T-helper 2 cell treated with Interferon-gamma antibody and Interleukin-4, amounts not matched to agents 5 μg/mL and 100 μg/mL, for 36 hours (primary cell): ENCODE results near the gene KIAA1549.

Source experiments
- DNase-seq: peaks from one replicate; pipeline ENCODE4 v3.0.0; 2021; ENCODE audit warnings: low spot score
- H3K27ac Mint-ChIP-seq: one replicate; pipeline ENCODE4 v1.8.0; 2021; ENCODE audit warnings: mild to moderate bottlenecking, mixed read lengths
- H3K27me3 Mint-ChIP-seq: one replicate; pipeline ENCODE4 v1.8.0; 2021; ENCODE audit warnings: low read depth, mixed read lengths
- H3K36me3 Mint-ChIP-seq: one replicate; pipeline ENCODE4 v1.8.0; 2021; ENCODE audit warnings: low read depth, mixed read lengths
- H3K4me1 Mint-ChIP-seq: one replicate; pipeline ENCODE4 v1.8.0; 2021; ENCODE audit warnings: low read depth, mixed read lengths
- H3K4me3 Mint-ChIP-seq: one replicate; pipeline ENCODE4 v1.8.0; 2022; ENCODE audit warnings: mild to moderate bottlenecking, moderate library complexity, mixed read lengths
- H3K9me3 Mint-ChIP-seq: one replicate; pipeline ENCODE4 v1.8.0; 2021; ENCODE audit warnings: mixed read lengths

KIAA1549 gene

GRCh38 chr7:138885383-138886147, 95.6 kb downstream of the KIAA1549 start:
- Mint-ChIP-seq H3K27ac (no peak overlapping the region), H3K9me3 (no peaks in the 10 kb centered on the region)

GRCh38 chr7:138882249-138882648, 98.9 kb downstream of the KIAA1549 start:
- no peak for DNase-seq
- peaks cover 2% of the 10 kb centered on the region for H3K36me3 Mint-ChIP-seq
- H3K9me3 Mint-ChIP-seq: no peaks in the 10 kb centered on the region
- no peaks in the 10 kb centered on the region for H3K27me3 Mint-ChIP-seq
- peaks cover 19% of the 10 kb centered on the region for H3K4me1 Mint-ChIP-seq
- H3K27ac Mint-ChIP-seq: peak overlapping the region; percentile 27
- H3K4me3 Mint-ChIP-seq: peak overlapping the region; percentile 16

More at GRCh38 chr7:138885383-138886147, 95.6 kb downstream of the KIAA1549 start:
- H3K27me3 Mint-ChIP-seq: peaks cover 3% of the 10 kb centered on the region
- H3K4me3 Mint-ChIP-seq: no peak overlapping the region
- H3K36me3 Mint-ChIP-seq: peaks cover 2% of the 10 kb centered on the region
- no peak for DNase-seq
- peaks cover 24% of the 10 kb centered on the region for H3K4me1 Mint-ChIP-seq

GRCh38 chr7:138881579-138882188, 99.5 kb downstream of the KIAA1549 start:
- H3K4me3 Mint-ChIP-seq: peak overlapping the region; percentile 16
- peaks cover 21% of the 10 kb centered on the region for H3K4me1 Mint-ChIP-seq
- no peak for DNase-seq
- no peak overlapping the region for H3K27ac Mint-ChIP-seq
- H3K27me3 Mint-ChIP-seq: no peaks in the 10 kb centered on the region
- no peaks in the 10 kb centered on the region for H3K9me3 Mint-ChIP-seq
- H3K36me3 Mint-ChIP-seq: peaks cover 2% of the 10 kb centered on the region

GRCh38 chr7:138880881-138881578, 100.2 kb downstream of the KIAA1549 start:
- peaks cover 24% of the 10 kb centered on the region for H3K4me1 Mint-ChIP-seq
- no peak for DNase-seq
- no peak overlapping the region for H3K4me3 Mint-ChIP-seq
- no peaks in the 10 kb centered on the region for H3K9me3 Mint-ChIP-seq
- peaks cover 2% of the 10 kb centered on the region for H3K36me3 Mint-ChIP-seq
- H3K27ac Mint-ChIP-seq: no peak overlapping the region
- H3K27me3 Mint-ChIP-seq: no peaks in the 10 kb centered on the region

GRCh38 chr7:138879356-138879755, 101.8 kb downstream of the KIAA1549 start:
- no peak for DNase-seq
- H3K36me3 Mint-ChIP-seq: peaks cover 2% of the 10 kb centered on the region
- peaks cover 32% of the 10 kb centered on the region for H3K4me1 Mint-ChIP-seq
- H3K27ac Mint-ChIP-seq: no peak overlapping the region
- no peaks in the 10 kb centered on the region for H3K9me3 Mint-ChIP-seq
- H3K4me3 Mint-ChIP-seq: no peak overlapping the region
- H3K27me3 Mint-ChIP-seq: no peaks in the 10 kb centered on the region

- Mint-ChIP-seq H3K27ac (no peak overlapping the region), H3K4me1 (peaks cover 34% of the 10 kb centered on the region), H3K4me3 (no peak overlapping the region), H3K27me3 (no peaks in the 10 kb centered on the region), H3K9me3 (no peaks in the 10 kb centered on the region), H3K36me3 (peaks cover 2% of the 10 kb centered on the region)
- no peak for DNase-seq
These were observed 102.3 kb downstream of the KIAA1549 start for GRCh38 chr7:138878856-138879255.

GRCh38 chr7:138878051-138878450, 103.1 kb downstream of the KIAA1549 start:
- no peak overlapping the region for H3K27ac Mint-ChIP-seq
- H3K27me3 Mint-ChIP-seq: no peaks in the 10 kb centered on the region
- H3K4me3 Mint-ChIP-seq: no peak overlapping the region
- H3K9me3 Mint-ChIP-seq: no peaks in the 10 kb centered on the region
- peaks cover 2% of the 10 kb centered on the region for H3K36me3 Mint-ChIP-seq
- no peak for DNase-seq
- H3K4me1 Mint-ChIP-seq: peaks cover 34% of the 10 kb centered on the region

GRCh38 chr7:138876326-138876725, 104.9 kb downstream of the KIAA1549 start:
- no peak for DNase-seq
- peaks cover 21% of the 10 kb centered on the region for H3K4me1 Mint-ChIP-seq
- H3K9me3 Mint-ChIP-seq: no peaks in the 10 kb centered on the region
- peak overlapping the region; percentile 32 for H3K4me3 Mint-ChIP-seq
- no peaks in the 10 kb centered on the region for H3K36me3 Mint-ChIP-seq
- peak overlapping the region; percentile 78 for H3K27ac Mint-ChIP-seq
- H3K27me3 Mint-ChIP-seq: peaks cover 3% of the 10 kb centered on the region

- Mint-ChIP-seq H3K9me3 (no peaks in the 10 kb centered on the region), H3K4me1 (peaks cover 21% of the 10 kb centered on the region), H3K27me3 (peaks cover 4% of the 10 kb centered on the region), H3K27ac (peak overlapping the region; percentile 78), H3K4me3 (peak overlapping the region; percentile 29), H3K36me3 (no peaks in the 10 kb centered on the region)
- DNase-seq: peak; percentile 83
These were observed 105.4 kb downstream of the KIAA1549 start for GRCh38 chr7:138875794-138876193.

GRCh38 chr7:138873220-138873892, 107.8 kb downstream of the KIAA1549 start:
- Mint-ChIP-seq H3K4me3 (no peak overlapping the region), H3K27ac (no peak overlapping the region), H3K4me1 (peaks cover 21% of the 10 kb centered on the region), H3K9me3 (no peaks in the 10 kb centered on the region), H3K27me3 (peaks cover 6% of the 10 kb centered on the region), H3K36me3 (no peaks in the 10 kb centered on the region)
- DNase-seq: no peak

- Mint-ChIP-seq H3K4me1 (peaks cover 21% of the 10 kb centered on the region), H3K36me3 (no peaks in the 10 kb centered on the region), H3K27ac (peak overlapping the region; percentile 45), H3K4me3 (no peak overlapping the region), H3K9me3 (no peaks in the 10 kb centered on the region), H3K27me3 (peaks cover 6% of the 10 kb centered on the region)
- DNase-seq: no peak
These were observed 108.6 kb downstream of the KIAA1549 start for GRCh38 chr7:138872576-138872975.

GRCh38 chr7:138871814-138872090, 109.4 kb downstream of the KIAA1549 start:
- Mint-ChIP-seq H3K27me3 (peaks cover 6% of the 10 kb centered on the region), H3K4me3 (no peak overlapping the region), H3K4me1 (peaks cover 20% of the 10 kb centered on the region), H3K36me3 (no peaks in the 10 kb centered on the region), H3K9me3 (no peaks in the 10 kb centered on the region), H3K27ac (no peak overlapping the region)
- DNase-seq: no peak

GRCh38 chr7:138871065-138871813, 110.0 kb downstream of the KIAA1549 start:
- no peak overlapping the region for H3K4me3 Mint-ChIP-seq
- peaks cover 6% of the 10 kb centered on the region for H3K27me3 Mint-ChIP-seq
- DNase-seq: no peak
- H3K36me3 Mint-ChIP-seq: no peaks in the 10 kb centered on the region
- no peak overlapping the region for H3K27ac Mint-ChIP-seq
- H3K4me1 Mint-ChIP-seq: peaks cover 15% of the 10 kb centered on the region
- H3K9me3 Mint-ChIP-seq: no peaks in the 10 kb centered on the region
